ENCODE data around the gene EFCAB13.

GRCh38 chr17:47400333-47400732 is 76.6 kb downstream of the EFCAB13 start:
- TF ChIP-seq CTCF (IDR thresholded peaks at IDR 0.05) (no peak), EZH2phosphoT487 (IDR thresholded peaks at IDR 0.05) (no peak)

Measured in neural progenitor cell (in vitro differentiated cells).